Thyroid gland (tissue), 4 donors: ENCODE measurements around the gene ATG16L1.

Source experiments
- CTCF ChIP-seq, 6 experiments: fragments of 200-600 bp in 3 of 6; fragments of 450-650 bp in 3 of 6; sonication (generic) in 3 of 6; IDR thresholded peaks; one replicate each; pipeline ENCODE4 v1.5.1; 2016 to 2019; ENCODE audit warnings: antibody characterized with exemption in 6 of 6, mild to moderate bottlenecking in 2 of 6, inconsistent platforms in 1 of 6, moderate library complexity in 1 of 6
- POLR2A ChIP-seq, 2 donors: fragments of 450-650 bp; IDR thresholded peaks; one replicate each; pipeline ENCODE4 v1.6.1; 2017; ENCODE audit warnings: antibody characterized with exemption in 2 of 2, mild to moderate bottlenecking in 2 of 2, moderate library complexity in 1 of 2

GRCh38 chr2:233204286-233204936 lies 47.1 kb upstream of the ATG16L1 start:
- TF ChIP-seq POLR2A (IDR thresholded peaks at IDR 0.05) = no peak
- TF ChIP-seq CTCF (IDR thresholded peaks at IDR 0.05) = no peak
